GM12878 (cell line): ENCODE results near the gene CERKL. TPM values are rescaled to one million over a fixed set of nuclear protein-coding genes. Genes with fewer than 3 reads are reported as not detected.

Source experiments
- ATAC-seq: fragments of 200-7000 bp; cut with Tn5 transposase; 3 replicates; pipeline ENCODE4 v1.9.1; 2020; ENCODE audit warnings: mild to moderate bottlenecking, moderate library complexity
- BruUV-seq: library from RNA; stranded (reverse); fragments of 400-500 nt; replicated peaks from 2 replicates; lab custom pipeline; 2021; lab: Mats Ljungman, UMichigan
- CTCF ChIA-PET: fragments of 300-600 bp; sonication (Branson Sonifier 250); formaldehyde crosslinking; extraction: SDS; loops from one replicate; lab custom pipeline; 2021; ENCODE audit warnings: inconsistent platforms; lab: Yijun Ruan, JAX
- POLR2A ChIA-PET: fragments of 350-600 bp; formaldehyde crosslinking; extraction: SDS; loops from one replicate; lab custom pipeline; 2021; ENCODE audit warnings: inconsistent platforms; lab: Charles Lee
- RAD21 ChIA-PET: fragments of 300-600 bp; sonication (Branson Sonifier 250); formaldehyde crosslinking; loops from one replicate; lab custom pipeline; 2023; ENCODE audit warnings: antibody characterized with exemption; ENCODE audit not compliant: unreplicated experiment; lab: Charles Lee
- SMC1A ChIA-PET: fragments of 300-600 bp; sonication (Branson Sonifier 250); formaldehyde crosslinking; loops from one replicate; lab custom pipeline; 2023; ENCODE audit not compliant: unreplicated experiment, uncharacterized antibody; lab: Charles Lee
- DNase-seq: peaks from one replicate; pipeline ENCODE4 v3.0.0-alpha.2; 2011; ENCODE audit warnings: low read depth, low spot score
- FAIRE-seq: peaks from 3 replicates; lab custom pipeline; 2011; peaks lifted over from hg19 to GRCh38; lab: Jason Lieb, UNC
- H2AFZ ChIP-seq: 2 replicates; pipeline ENCODE4 v1.6.0; 2011; ENCODE audit warnings: low read depth, low read length, control low read depth; ENCODE audit not compliant: control insufficient read depth
- H3K27ac ChIP-seq: 2 replicates; pipeline ENCODE4 v1.5.1; 2011; ENCODE audit warnings: control low read depth; ENCODE audit not compliant: control insufficient read depth, insufficient read depth
- H3K27me3 ChIP-seq, 2 experiments: replicated peaks in 1 of 2; 2 replicates each; pipeline versions ENCODE4 v1.6.0 to v1.6.1; 2011; ENCODE audit warnings: low read length in 1 of 2; ENCODE audit not compliant: control insufficient read depth in 2 of 2, insufficient read depth in 2 of 2
- H3K36me3 ChIP-seq, 2 experiments: 2 replicates each; pipeline ENCODE4 v1.5.1; 2011; ENCODE audit warnings: low read length in 1 of 2; ENCODE audit not compliant: control insufficient read depth in 2 of 2, insufficient read depth in 2 of 2
- H3K4me1 ChIP-seq: 2 replicates; pipeline ENCODE4 v1.6.1; 2011; ENCODE audit warnings: mild to moderate bottlenecking, low read length, moderate library complexity, mixed read lengths; ENCODE audit not compliant: control insufficient read depth, insufficient read depth
- H3K4me2 ChIP-seq: 2 replicates; pipeline ENCODE4 v1.6.0; 2011; ENCODE audit warnings: control low read depth; ENCODE audit not compliant: control insufficient read depth, insufficient read depth
- H3K4me3 ChIP-seq: fragments of 200-600 bp; sonication (generic); 2 replicates; pipeline ENCODE4 v1.5.1; 2016
- H3K79me2 ChIP-seq: 2 replicates; pipeline ENCODE4 v1.6.0; 2011; ENCODE audit warnings: low read length; ENCODE audit not compliant: control insufficient read depth, insufficient read depth
- H3K9ac ChIP-seq: 2 replicates; pipeline ENCODE4 v1.8.0; 2011; ENCODE audit warnings: low read length, control low read depth, mixed read lengths; ENCODE audit not compliant: control insufficient read depth, insufficient read depth
- H3K9me3 ChIP-seq: replicated peaks from 3 replicates; pipeline ENCODE4 v1.5.1; 2011; ENCODE audit warnings: mild to moderate bottlenecking, low read length; ENCODE audit not compliant: control insufficient read depth, insufficient read depth
- H4K20me1 ChIP-seq: 2 replicates; pipeline ENCODE4 v1.6.0; 2011; ENCODE audit not compliant: control insufficient read depth, insufficient read depth
- BHLHE40 ChIP-seq, 2 experiments: fragments of 450-650 bp in 1 of 2; IDR thresholded peaks; 2 replicates each; pipeline ENCODE4 v1.6.1; 2011 to 2017; ENCODE audit warnings: low read depth in 2 of 2, borderline replicate concordance in 1 of 2, improper control_type of control experiment in 1 of 2, low read length in 1 of 2, mild to moderate bottlenecking in 1 of 2
- BRCA1 ChIP-seq: IDR thresholded peaks from 2 replicates; pipeline ENCODE4 v1.6.1; 2011; ENCODE audit warnings: low read depth, low read length, improper control_type of control experiment
- MYC ChIP-seq: IDR thresholded peaks from 2 replicates; pipeline ENCODE4 v1.6.1; 2011; ENCODE audit warnings: mild to moderate bottlenecking, low read length, moderate library complexity, inconsistent platforms; ENCODE audit not compliant: insufficient read depth, insufficient replicate concordance, insufficient read length, severe bottlenecking
- NFIC ChIP-seq: IDR thresholded peaks from 2 replicates; pipeline ENCODE4 v1.6.1; 2012; ENCODE audit warnings: low read depth, mild to moderate bottlenecking, inconsistent platforms, low read length, moderate library complexity
- RAD21 ChIP-seq: IDR thresholded peaks from 2 replicates; pipeline ENCODE4 v1.6.1; 2011; ENCODE audit warnings: mild to moderate bottlenecking, low read depth, low read length, moderate library complexity; ENCODE audit not compliant: insufficient read depth
- RCOR1 ChIP-seq: conservative IDR thresholded peaks from 2 replicates; pipeline ENCODE4 v1.6.1; 2012; ENCODE audit warnings: low read depth, low read length, improper control_type of control experiment
- SMC3 ChIP-seq: IDR thresholded peaks from 2 replicates; pipeline ENCODE4 v1.6.1; 2011; ENCODE audit warnings: low read length, improper control_type of control experiment, borderline replicate concordance
- SREBF1 ChIP-seq: IDR thresholded peaks from 2 replicates; pipeline ENCODE4 v1.6.1; 2012; ENCODE audit warnings: mild to moderate bottlenecking, low read length
- SRF ChIP-seq, 2 experiments: IDR thresholded peaks; 2 replicates each; pipeline ENCODE4 v1.6.1; 2011; ENCODE audit warnings: low read depth in 2 of 2, low read length in 2 of 2, mild to moderate bottlenecking in 1 of 2, moderate library complexity in 1 of 2
- YY1 ChIP-seq: IDR thresholded peaks from 2 replicates; pipeline ENCODE4 v1.6.1; 2011; ENCODE audit warnings: low read depth, mild to moderate bottlenecking, low read length
- ZZZ3 ChIP-seq: IDR thresholded peaks from 2 replicates; pipeline ENCODE4 v1.6.1; 2011; ENCODE audit warnings: low read depth; ENCODE audit not compliant: control insufficient read depth, insufficient read length
- WGBS: methylation state at CpG from one replicate; pipeline ENCODE4 v1.1.6; 2016; ENCODE audit warnings: low lambda C conversion rate; ENCODE audit not compliant: insufficient replicate concordance, insufficient coverage; ENCODE audit errors: missing lambda C conversion rate; 5-methylcytosine and 5-hydroxymethylcytosine counted together
- in situ Hi-C: fragments of 300-500 bp; cut with MboI; formaldehyde crosslinking; loops from 9 replicates; pipeline ENCODE4 v1.14.3; 2018; ENCODE audit warnings: mixed read lengths
- intact Hi-C: fragments of 100-400 bp; cut with micrococcal nuclease; formaldehyde crosslinking; loops from one replicate; pipeline ENCODE4 v1.14.2; 2022; ENCODE audit not compliant: unreplicated experiment
- polyA plus RNA-seq, 11 experiments: library from polyadenylated mRNA; depleted of rRNA in 4 of 11; unstranded in 6 of 11; stranded (reverse) in 5 of 11; fragments of >200 nt; fragmentation: Nextera tagmentation in 4 of 11; fragmentation: Illumina TruSeq in 1 of 11; extraction: Ambion mirVana in 4 of 11; extraction: Trizol in 1 of 11; gene quantifications; 1 replicate in 1 of 11; 2 replicates in 10 of 11; pipeline versions ENCODE4 v1.2.1 to v1.2.3, GENCODE V29; 2011 to 2016; ENCODE audit warnings: inconsistent platforms in 2 of 11, missing spikeins in 2 of 11, low read depth in 1 of 11
- total RNA-seq, 4 experiments: library from RNA; depleted of rRNA in 3 of 4; stranded (reverse); fragments of >200 nt in 3 of 4; fragmentation: Illumina TruSeq in 1 of 4; extraction: Trizol in 1 of 4; gene quantifications; 2 replicates each; pipeline versions ENCODE4 v1.2.1 to v1.2.3, GENCODE V29; 2013 to 2021
- TF ChIP-seq, protein P1 (sequence below): fragments of 450-650 bp; conservative IDR thresholded peaks from 2 replicates; pipeline ENCODE4 v1.6.1; 2017; ENCODE audit warnings: mild to moderate bottlenecking, moderate library complexity
- TF ChIP-seq, protein P2 (sequence below): fragments of 450-650 bp; IDR thresholded peaks from 2 replicates; pipeline ENCODE4 v1.6.1; 2014; ENCODE audit warnings: mild to moderate bottlenecking
- TF ChIP-seq, protein P3 (sequence below), 3 experiments: IDR thresholded peaks in 2 of 3; conservative IDR thresholded peaks in 1 of 3; 2 replicates each; pipeline ENCODE4 v1.5.1; 2011; ENCODE audit warnings: low read depth in 3 of 3, low read length in 3 of 3, mild to moderate bottlenecking in 3 of 3, control low read depth in 2 of 3, moderate library complexity in 2 of 3, inconsistent platforms in 1 of 3, mixed read lengths in 1 of 3; ENCODE audit not compliant: control insufficient read depth in 2 of 3, insufficient read depth in 1 of 3; ENCODE audit errors: extremely low read depth in 1 of 3

CERKL gene
- total and polyA plus RNA-seq, 10 of the 15 experiments (the other 5 are each of a cell fraction or from before 2014, with no cell fraction given) = 0.05 to 23.0 (median 6.0) TPM; not detected in 2

DNA sequence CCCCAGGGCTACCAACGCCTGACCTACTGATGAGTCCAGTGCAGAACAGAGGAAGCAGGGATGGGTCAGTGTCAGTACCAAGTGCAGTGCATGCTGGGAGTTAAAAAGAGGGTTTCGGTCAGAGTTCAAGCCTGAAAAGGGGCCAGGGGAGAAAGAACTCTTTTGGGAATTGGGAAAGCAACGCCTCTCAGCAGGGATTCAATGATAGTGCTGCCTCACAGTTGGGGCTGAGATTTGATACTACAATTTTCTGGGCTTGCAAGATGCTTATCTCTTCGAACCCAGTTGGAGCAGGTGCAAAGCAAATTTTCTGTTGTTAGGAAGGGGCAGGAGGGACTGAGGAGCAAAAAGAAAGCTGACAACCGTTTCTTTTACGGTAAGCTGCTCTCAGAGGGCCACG, 82.6 kb downstream of the CERKL start (continued):
- TF ChIP-seq RCOR1 (no peak), MYC (no peak), SREBF1 (no peak)
- TF ChIP-seq, protein P1, sequence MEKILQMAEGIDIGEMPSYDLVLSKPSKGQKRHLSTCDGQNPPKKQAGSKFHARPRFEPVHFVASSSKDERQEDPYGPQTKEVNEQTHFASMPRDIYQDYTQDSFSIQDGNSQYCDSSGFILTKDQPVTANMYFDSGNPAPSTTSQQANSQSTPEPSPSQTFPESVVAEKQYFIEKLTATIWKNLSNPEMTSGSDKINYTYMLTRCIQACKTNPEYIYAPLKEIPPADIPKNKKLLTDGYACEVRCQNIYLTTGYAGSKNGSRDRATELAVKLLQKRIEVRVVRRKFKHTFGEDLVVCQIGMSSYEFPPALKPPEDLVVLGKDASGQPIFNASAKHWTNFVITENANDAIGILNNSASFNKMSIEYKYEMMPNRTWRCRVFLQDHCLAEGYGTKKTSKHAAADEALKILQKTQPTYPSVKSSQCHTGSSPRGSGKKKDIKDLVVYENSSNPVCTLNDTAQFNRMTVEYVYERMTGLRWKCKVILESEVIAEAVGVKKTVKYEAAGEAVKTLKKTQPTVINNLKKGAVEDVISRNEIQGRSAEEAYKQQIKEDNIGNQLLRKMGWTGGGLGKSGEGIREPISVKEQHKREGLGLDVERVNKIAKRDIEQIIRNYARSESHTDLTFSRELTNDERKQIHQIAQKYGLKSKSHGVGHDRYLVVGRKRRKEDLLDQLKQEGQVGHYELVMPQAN = no peak
- TF ChIP-seq, protein P2, sequence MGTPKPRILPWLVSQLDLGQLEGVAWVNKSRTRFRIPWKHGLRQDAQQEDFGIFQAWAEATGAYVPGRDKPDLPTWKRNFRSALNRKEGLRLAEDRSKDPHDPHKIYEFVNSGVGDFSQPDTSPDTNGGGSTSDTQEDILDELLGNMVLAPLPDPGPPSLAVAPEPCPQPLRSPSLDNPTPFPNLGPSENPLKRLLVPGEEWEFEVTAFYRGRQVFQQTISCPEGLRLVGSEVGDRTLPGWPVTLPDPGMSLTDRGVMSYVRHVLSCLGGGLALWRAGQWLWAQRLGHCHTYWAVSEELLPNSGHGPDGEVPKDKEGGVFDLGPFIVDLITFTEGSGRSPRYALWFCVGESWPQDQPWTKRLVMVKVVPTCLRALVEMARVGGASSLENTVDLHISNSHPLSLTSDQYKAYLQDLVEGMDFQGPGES = no peak

DNA sequence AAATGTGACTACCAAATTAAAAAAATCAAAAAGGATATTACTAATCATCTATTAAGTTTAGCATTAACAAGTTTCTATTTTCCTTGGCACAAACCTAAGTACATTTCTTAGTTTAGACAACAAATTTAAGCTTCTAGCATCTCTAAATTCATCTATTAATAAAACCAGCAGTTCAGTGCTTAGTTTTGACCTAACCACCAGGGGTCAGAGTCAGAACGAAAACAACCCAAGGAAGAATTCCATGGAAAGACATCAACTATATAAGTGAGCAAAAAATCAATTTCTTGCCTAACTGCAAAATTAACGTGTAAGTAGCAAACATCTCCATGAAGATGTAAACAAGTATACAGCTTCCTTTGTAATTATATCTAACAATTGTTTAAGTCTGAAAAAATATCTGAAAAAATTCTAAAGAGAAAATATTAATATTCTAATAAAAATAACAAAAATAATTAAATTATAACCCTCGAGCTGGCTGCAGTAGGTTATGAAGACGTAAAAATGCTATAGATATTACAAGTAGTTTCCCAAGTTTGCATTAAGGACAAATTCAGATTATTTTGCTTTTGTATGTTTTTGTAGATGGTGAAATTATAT, 83.7 kb downstream of the CERKL start:
- in situ Hi-C loops = no loop called here
- Histone ChIP-seq H3K9me3 (no peaks in the 10 kb centered on the region), H2AFZ (no peak overlapping the region), H3K4me1 (no peaks in the 10 kb centered on the region), H3K79me2 (no peaks in the 10 kb centered on the region), H3K27ac (no peak overlapping the region), H3K36me3 (no peaks in the 10 kb centered on the region), H3K9ac (no peak overlapping the region), H3K4me2 (no peak overlapping the region), H3K27me3 (peaks cover 2 to 3% of the 10 kb centered on the region in 2 experiments; a peak in 2 of 4 replicates), H3K4me3 (no peak overlapping the region), H4K20me1 (no peaks in the 10 kb centered on the region)
- FAIRE-seq (no peak), DNase-seq (no peak), ATAC-seq (no peak)
- ChIA-PET RAD21 (interaction anchor here (0.6 to 9.0 kb wide), 22 partner anchors 13 to 492 kb away, joined by 3 to 254 read pairs (median 4); partner anchors contain the start of gene ITGA4), POLR2A (interaction anchor here (0.6 to 1.4 kb wide), 3 partner anchors 65 to 297 kb away, joined by 3 to 5 read pairs (median 4); no protein-coding TSS in a partner anchor), CTCF (interaction anchor here (0.7 to 10.3 kb wide), 39 partner anchors 9 to 497 kb away, joined by 3 to 359 read pairs (median 5); partner anchors contain the start of gene CERKL), SMC1A (interaction anchor here (0.7 to 11.5 kb wide), 36 partner anchors 9 to 512 kb away, joined by 3 to 337 read pairs (median 4); no protein-coding TSS in a partner anchor)
- no TSS peak for BruUV-seq
- intact Hi-C loops = loop anchor here (1.0 to 10.0 kb wide), 2 partner anchors 142 to 468 kb away; no protein-coding TSS in a partner anchor
- WGBS = 14% methylated on average over 4 of the region's 4 CpGs
- TF ChIP-seq RAD21 (peak; percentile 47), BHLHE40 (IDR thresholded peaks at IDR 0.05; ENCODE audit: borderline replicate concordance in 1 of 2, low read depth in 2 of 2, low read length in 1 of 2) (no peak), ZZZ3 (no peak), NFIC (no peak), SMC3 (peak; percentile 54; the same call in 1 of the 2 replicates), BRCA1 (no peak), SRF (IDR thresholded peaks at IDR 0.05; ENCODE audit: low read depth in 2 of 2, low read length in 2 of 2) (no peak), YY1 (no peak)
- TF ChIP-seq, protein P3, sequence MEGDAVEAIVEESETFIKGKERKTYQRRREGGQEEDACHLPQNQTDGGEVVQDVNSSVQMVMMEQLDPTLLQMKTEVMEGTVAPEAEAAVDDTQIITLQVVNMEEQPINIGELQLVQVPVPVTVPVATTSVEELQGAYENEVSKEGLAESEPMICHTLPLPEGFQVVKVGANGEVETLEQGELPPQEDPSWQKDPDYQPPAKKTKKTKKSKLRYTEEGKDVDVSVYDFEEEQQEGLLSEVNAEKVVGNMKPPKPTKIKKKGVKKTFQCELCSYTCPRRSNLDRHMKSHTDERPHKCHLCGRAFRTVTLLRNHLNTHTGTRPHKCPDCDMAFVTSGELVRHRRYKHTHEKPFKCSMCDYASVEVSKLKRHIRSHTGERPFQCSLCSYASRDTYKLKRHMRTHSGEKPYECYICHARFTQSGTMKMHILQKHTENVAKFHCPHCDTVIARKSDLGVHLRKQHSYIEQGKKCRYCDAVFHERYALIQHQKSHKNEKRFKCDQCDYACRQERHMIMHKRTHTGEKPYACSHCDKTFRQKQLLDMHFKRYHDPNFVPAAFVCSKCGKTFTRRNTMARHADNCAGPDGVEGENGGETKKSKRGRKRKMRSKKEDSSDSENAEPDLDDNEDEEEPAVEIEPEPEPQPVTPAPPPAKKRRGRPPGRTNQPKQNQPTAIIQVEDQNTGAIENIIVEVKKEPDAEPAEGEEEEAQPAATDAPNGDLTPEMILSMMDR (IDR thresholded peaks at IDR 0.05 in 2 of 3, conservative IDR thresholded peaks at IDR 0.05 in 1 of 3; ENCODE audit: control insufficient read depth in 2 of 3, extremely low read depth in 1 of 3, insufficient read depth in 1 of 3, low read depth in 3 of 3, low read length in 3 of 3) = peak; percentile 20 to 48 (median 37); a peak in 5 of 6 replicates
- TF ChIP-seq, all 136 proteins: peak for 3
